Subcutaneous adipose tissue (tissue), 4 donors: ENCODE measurements around the gene TRMT13. TPM values are rescaled to one million over a fixed set of nuclear protein-coding genes. Genes with fewer than 3 reads are reported as not detected.

Source experiments
- small RNA-seq: library from RNA; depleted of rRNA; stranded (forward); fragments of <200 nt; gene quantifications from one replicate; pipeline ENCODE3, GENCODE V24; 2016
- total RNA-seq, 4 donors: library from RNA; depleted of rRNA; stranded (reverse); fragments of >200 nt; gene quantifications; one replicate each; pipeline ENCODE4 v1.1.0, GENCODE V29; 2016
- TF ChIP-seq, protein P1 (sequence below): fragments of 450-650 bp; IDR thresholded peaks from one replicate; pipeline ENCODE4 v1.5.1; 2016; ENCODE audit warnings: low read depth, mild to moderate bottlenecking, control low read depth, antibody characterized with exemption, moderate library complexity

TRMT13 gene
- total RNA-seq, 4 donors from 2014 or later: 13.2 to 27.4 (median 25.3) TPM

DNA sequence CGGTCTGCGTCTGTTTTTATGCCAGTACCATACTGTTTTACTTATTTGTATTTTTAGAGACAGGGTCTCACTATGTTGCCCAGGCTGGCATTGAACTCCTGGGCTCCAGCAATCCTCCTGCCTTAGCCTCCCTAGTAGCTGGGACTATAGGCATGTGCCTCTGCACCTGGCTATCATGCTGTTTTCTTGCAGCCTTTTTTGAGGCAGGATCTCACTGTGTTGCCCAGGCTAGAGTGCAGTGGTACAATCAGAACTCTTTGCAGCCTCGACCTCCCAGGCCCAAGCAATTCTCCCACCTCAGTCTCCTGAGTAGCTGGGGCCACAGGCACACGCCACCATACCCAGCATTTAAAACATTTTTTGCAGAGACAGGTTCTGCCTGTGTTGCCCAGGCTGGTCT is 50.4 kb downstream of the TRMT13 start:
- TF ChIP-seq, protein P1, sequence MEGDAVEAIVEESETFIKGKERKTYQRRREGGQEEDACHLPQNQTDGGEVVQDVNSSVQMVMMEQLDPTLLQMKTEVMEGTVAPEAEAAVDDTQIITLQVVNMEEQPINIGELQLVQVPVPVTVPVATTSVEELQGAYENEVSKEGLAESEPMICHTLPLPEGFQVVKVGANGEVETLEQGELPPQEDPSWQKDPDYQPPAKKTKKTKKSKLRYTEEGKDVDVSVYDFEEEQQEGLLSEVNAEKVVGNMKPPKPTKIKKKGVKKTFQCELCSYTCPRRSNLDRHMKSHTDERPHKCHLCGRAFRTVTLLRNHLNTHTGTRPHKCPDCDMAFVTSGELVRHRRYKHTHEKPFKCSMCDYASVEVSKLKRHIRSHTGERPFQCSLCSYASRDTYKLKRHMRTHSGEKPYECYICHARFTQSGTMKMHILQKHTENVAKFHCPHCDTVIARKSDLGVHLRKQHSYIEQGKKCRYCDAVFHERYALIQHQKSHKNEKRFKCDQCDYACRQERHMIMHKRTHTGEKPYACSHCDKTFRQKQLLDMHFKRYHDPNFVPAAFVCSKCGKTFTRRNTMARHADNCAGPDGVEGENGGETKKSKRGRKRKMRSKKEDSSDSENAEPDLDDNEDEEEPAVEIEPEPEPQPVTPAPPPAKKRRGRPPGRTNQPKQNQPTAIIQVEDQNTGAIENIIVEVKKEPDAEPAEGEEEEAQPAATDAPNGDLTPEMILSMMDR: no peak

DNA sequence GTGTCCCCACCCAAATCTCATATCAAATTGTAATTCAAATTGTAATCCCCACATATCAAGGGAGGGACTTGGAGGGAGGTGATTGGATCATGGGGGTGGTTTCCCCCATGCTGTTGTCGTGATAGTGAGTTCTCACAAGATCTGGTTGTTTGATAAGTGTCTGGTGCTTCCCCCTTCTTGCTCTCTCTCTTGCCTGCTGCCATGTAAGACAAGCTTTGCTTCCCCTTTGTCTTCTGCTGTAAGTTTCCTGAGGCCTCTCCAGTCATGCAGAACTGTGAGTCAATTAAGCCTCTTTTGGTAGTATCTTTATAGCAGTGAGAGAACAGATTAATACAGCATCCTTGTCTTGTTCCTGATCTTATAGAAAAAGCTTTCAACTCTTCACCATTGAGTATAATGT is 51.6 kb downstream of the TRMT13 start:
- TF ChIP-seq, protein P1: no peak

DNA sequence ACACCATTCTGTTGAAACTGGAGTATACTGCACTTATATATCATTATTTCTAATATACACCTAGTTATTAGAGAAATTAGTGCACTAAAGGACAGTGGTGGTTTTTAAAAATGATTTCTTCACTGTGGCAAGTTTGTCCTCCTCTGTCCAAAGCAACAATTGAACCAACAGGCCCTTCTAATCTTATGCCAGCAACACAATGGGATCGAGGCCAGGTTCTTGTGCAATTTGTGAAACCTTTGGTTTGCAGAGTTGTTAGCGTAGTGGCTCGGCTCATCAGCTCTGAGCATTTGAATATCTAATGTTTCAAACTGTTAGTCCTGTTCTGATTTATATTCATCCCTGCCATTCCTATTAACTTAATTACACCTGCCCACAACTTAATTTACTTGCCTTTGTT is 54.9 kb downstream of the TRMT13 start:
- TF ChIP-seq, protein P1: no peak

DNA sequence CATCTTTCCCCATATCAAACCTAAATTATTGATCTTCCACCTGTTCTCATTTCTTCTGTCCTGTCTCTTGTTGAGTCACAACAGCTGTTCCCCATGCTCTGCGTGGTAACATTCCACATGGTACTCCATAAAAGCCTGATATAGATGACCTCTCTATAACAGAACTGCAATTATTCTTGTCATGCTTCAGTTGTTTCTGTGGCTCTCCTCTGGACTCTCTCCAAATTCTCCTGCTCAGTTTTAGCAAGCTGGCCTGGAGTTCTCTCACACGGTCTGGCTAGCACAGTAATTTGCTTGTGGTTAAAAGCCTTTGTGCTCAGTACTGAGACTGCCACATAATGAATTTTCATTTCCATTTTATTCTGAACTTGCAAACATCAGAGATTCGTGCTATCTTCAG is 55.7 kb downstream of the TRMT13 start:
- TF ChIP-seq, protein P1: no peak

DNA sequence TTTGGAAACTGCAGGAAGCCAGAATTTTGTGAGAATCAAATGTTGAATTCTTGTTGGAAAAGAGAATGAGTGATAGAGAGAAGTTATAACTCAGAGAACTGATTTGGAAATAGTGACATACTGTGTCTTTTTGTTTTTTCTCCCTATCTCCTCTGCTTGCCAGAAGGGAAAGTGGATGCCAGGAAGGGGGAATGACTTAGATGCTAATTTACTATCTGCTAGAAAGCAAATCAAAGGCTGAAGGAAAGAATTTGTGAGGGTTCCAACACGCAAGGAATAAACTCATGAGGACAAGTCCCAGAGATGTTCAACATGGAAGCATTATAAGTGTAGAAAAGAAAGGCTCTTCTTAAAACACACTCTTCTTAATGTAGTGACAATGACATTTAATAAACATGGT is 65.6 kb downstream of the TRMT13 start:
- TF ChIP-seq, protein P1: no peak

Small RNA genes within 50 kb of the gene (small RNA-seq; reads per million reads assigned to genes)
- gene AC093019.1: not detected
- gene RPL23AP90: not detected

Other genes starting within 250 kb of the TRMT13 start
- 10 to 100 TPM; 27.9 to 39.6 (median 29.8) TPM for gene SLC35A3, start 163.2 kb upstream of the TRMT13 start, total RNA-seq
- gene SASS6, start 233 bp upstream of the TRMT13 start, total RNA-seq: 1 to 10 TPM; 1.9 to 4.4 (median 3.4) TPM
- gene LRRC39, start 45.1 kb downstream of the TRMT13 start, total RNA-seq: 1 to 10 TPM in 3 of 4 donors, under 1 TPM in 1; 0.65 to 2.7 (median 1.6) TPM
- gene DBT, start 116.7 kb downstream of the TRMT13 start, total RNA-seq: 10 to 100 TPM in 1 of 4 donors, 1 to 10 TPM in 3; 8.2 to 11.7 (median 9.5) TPM
- gene RTCA, start 133.1 kb downstream of the TRMT13 start, total RNA-seq: 10 to 100 TPM; 27.9 to 33.5 (median 30.7) TPM
- 10 to 100 TPM; 12.1 to 20.6 (median 16.8) TPM for gene CDC14A, start 219.3 kb downstream of the TRMT13 start, total RNA-seq